ENCODE data around the gene CAMK4. TPM values are rescaled to one million over a fixed set of nuclear protein-coding genes. Genes with fewer than 3 reads are reported as not detected.

Gene CAMK4
- total RNA-seq, 1 experiment from 2014 or later = 10.2 TPM

DNA sequence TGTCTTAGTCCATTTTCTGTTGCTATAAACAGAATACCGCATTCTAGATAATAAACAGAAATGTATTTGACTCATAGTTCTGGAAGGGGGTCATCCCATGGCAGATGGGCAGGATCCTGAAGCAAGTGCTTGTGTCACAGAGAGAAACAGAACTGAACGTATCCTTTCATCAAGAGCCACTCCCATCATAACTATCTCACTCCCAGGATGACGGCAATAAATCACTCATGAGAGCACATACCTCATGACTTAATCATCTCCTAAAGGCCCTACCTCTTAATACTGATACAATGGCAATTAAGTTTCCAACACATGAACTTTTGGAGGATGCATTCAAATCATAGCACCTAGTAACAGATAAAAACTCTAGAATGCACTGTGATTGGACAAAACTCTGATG lies 142.9 kb downstream of the CAMK4 start:
- peaks cover 14 to 19% of the 10 kb centered on the region in 2 experiments for H3K4me1 ChIP-seq (ENCODE audit: control insufficient read depth in 1 of 2, insufficient read depth in 2 of 2, low read length in 2 of 2)
- no peak overlapping the region for H2AFZ ChIP-seq (ENCODE audit: low read depth, low read length, poor library complexity, severe bottlenecking)
- H3K9me3 ChIP-seq (ENCODE audit: control insufficient read depth in 1 of 2, insufficient read depth in 1 of 2, low read depth in 1 of 2, low read length in 2 of 2) = no peaks in the 10 kb centered on the region
- peak overlapping the region; percentile 56 for H3K4me2 ChIP-seq (ENCODE audit: low read length)
- H4K20me1 ChIP-seq (ENCODE audit: insufficient read depth) = no peaks in the 10 kb centered on the region
- H3K36me3 ChIP-seq (ENCODE audit: control insufficient read depth in 1 of 2, insufficient read depth in 2 of 2, low read length in 2 of 2) = no peaks in the 10 kb centered on the region
- H3K9ac ChIP-seq (ENCODE audit: low read length) = no peak overlapping the region
- H3K79me2 ChIP-seq (ENCODE audit: insufficient read depth, low read length) = no peaks in the 10 kb centered on the region
- H3K9me2 ChIP-seq (ENCODE audit: insufficient read depth) = no peaks in the 10 kb centered on the region; the same call in 1 of the 2 replicates
- POLR2A ChIA-PET = no interaction called here
- RAD21 ChIA-PET (ENCODE audit: low non-redundant PET in 1 of 2, low total read pairs in 2 of 2, uncharacterized antibody in 2 of 2, unreplicated experiment in 2 of 2) = no interaction called here
- intact Hi-C loops (cut with micrococcal nuclease) = no loop called here
- no peak overlapping the region for H3K4me3 ChIP-seq (replicated peaks in 1 of 2; ENCODE audit: low read depth in 1 of 2, low read length in 2 of 2)
- TF ChIP-seq, protein P1, sequence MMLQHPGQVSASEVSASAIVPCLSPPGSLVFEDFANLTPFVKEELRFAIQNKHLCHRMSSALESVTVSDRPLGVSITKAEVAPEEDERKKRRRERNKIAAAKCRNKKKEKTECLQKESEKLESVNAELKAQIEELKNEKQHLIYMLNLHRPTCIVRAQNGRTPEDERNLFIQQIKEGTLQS (IDR thresholded peaks at IDR 0.05) = no peak
- TF ChIP-seq SIN3A (IDR thresholded peaks at IDR 0.05; ENCODE audit: low read depth) = 0 out of 2 replicates have a peak, but pooled peaks have one; percentile 41
- TF ChIP-seq SP1 (IDR thresholded peaks at IDR 0.05; ENCODE audit: low read depth) = peak; percentile 41; the same call in 1 of the 2 replicates
- TF ChIP-seq TCF7L2 (IDR thresholded peaks at IDR 0.05; ENCODE audit: borderline replicate concordance, extremely low read depth, insufficient read depth, insufficient read length) = peak; percentile 46
- peak; percentile 69 for TF ChIP-seq JUND (IDR thresholded peaks at IDR 0.05)
- peak; percentile 70 for TF ChIP-seq FOSL1 (IDR thresholded peaks at IDR 0.05; ENCODE audit: low read depth)
- ATAC-seq = peak; percentile 95
- no TSS peak for BruUV-seq (replicated peaks)
- CTCF ChIA-PET = no interaction called here
- DNase-seq (ENCODE audit: low read depth, low spot score) = peak; percentile 85
- H3K27me3 ChIP-seq (ENCODE audit: insufficient read depth, low read length) = no peaks in the 10 kb centered on the region
- H3K27ac ChIP-seq (ENCODE audit: low read depth, low read length) = peak overlapping the region; percentile 27; the same call in 1 of the 2 replicates

DNA sequence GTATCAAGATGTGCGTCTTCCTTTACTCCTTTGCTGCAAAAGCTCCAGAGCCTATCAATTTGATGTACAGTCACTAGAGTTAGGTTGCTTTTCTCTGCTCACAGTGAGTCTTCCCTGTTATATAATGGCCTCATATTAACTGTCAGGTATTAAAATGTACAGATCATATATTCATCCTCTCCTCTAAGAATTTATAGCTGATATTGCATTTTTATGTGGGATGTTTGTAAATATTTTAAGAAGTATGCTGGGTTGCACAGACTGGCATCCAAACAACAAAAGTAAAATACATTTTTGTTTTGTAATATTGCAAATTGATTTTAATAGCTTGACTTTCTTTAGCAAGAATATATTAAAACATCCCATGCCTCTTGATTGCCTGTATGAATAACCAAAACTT lies 148.6 kb downstream of the CAMK4 start:
- no peaks in the 10 kb centered on the region for H3K27me3 ChIP-seq (ENCODE audit: insufficient read depth, low read length)
- ChIA-PET CTCF (no interaction called here), POLR2A (no interaction called here), RAD21 (ENCODE audit: low non-redundant PET in 1 of 2, low total read pairs in 2 of 2, uncharacterized antibody in 2 of 2, unreplicated experiment in 2 of 2) (no interaction called here)
- no peaks in the 10 kb centered on the region for H4K20me1 ChIP-seq (ENCODE audit: insufficient read depth)
- no peak for ATAC-seq
- no peak overlapping the region for H3K9ac ChIP-seq (ENCODE audit: low read length)
- TF ChIP-seq, protein P2, sequence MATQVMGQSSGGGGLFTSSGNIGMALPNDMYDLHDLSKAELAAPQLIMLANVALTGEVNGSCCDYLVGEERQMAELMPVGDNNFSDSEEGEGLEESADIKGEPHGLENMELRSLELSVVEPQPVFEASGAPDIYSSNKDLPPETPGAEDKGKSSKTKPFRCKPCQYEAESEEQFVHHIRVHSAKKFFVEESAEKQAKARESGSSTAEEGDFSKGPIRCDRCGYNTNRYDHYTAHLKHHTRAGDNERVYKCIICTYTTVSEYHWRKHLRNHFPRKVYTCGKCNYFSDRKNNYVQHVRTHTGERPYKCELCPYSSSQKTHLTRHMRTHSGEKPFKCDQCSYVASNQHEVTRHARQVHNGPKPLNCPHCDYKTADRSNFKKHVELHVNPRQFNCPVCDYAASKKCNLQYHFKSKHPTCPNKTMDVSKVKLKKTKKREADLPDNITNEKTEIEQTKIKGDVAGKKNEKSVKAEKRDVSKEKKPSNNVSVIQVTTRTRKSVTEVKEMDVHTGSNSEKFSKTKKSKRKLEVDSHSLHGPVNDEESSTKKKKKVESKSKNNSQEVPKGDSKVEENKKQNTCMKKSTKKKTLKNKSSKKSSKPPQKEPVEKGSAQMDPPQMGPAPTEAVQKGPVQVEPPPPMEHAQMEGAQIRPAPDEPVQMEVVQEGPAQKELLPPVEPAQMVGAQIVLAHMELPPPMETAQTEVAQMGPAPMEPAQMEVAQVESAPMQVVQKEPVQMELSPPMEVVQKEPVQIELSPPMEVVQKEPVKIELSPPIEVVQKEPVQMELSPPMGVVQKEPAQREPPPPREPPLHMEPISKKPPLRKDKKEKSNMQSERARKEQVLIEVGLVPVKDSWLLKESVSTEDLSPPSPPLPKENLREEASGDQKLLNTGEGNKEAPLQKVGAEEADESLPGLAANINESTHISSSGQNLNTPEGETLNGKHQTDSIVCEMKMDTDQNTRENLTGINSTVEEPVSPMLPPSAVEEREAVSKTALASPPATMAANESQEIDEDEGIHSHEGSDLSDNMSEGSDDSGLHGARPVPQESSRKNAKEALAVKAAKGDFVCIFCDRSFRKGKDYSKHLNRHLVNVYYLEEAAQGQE (IDR thresholded peaks at IDR 0.05; ENCODE audit: low read depth) = no peak
- TF ChIP-seq EZH2 (IDR thresholded peaks at IDR 0.05) = no peak
- H3K36me3 ChIP-seq (ENCODE audit: control insufficient read depth in 1 of 2, insufficient read depth in 2 of 2, low read length in 2 of 2) = no peaks in the 10 kb centered on the region
- intact Hi-C loops (cut with micrococcal nuclease) = no loop called here
- no peaks in the 10 kb centered on the region for H3K79me2 ChIP-seq (ENCODE audit: insufficient read depth, low read length)
- no peaks in the 10 kb centered on the region; the same call in 1 of the 2 replicates for H3K9me2 ChIP-seq (ENCODE audit: insufficient read depth)
- H3K4me3 ChIP-seq (replicated peaks in 1 of 2; ENCODE audit: low read depth in 1 of 2, low read length in 2 of 2) = no peak overlapping the region
- no peak for DNase-seq (ENCODE audit: low read depth, low spot score)
- H3K4me1 ChIP-seq (ENCODE audit: control insufficient read depth in 1 of 2, insufficient read depth in 2 of 2, low read length in 2 of 2) = peaks cover under 1 to 4% of the 10 kb centered on the region in 2 experiments; a peak in 2 of 4 replicates
- BruUV-seq (replicated peaks) = no TSS peak
- no peak overlapping the region for H3K4me2 ChIP-seq (ENCODE audit: low read length)
- H3K9me3 ChIP-seq (ENCODE audit: control insufficient read depth in 1 of 2, insufficient read depth in 1 of 2, low read depth in 1 of 2, low read length in 2 of 2) = no peaks in the 10 kb centered on the region
- no peak overlapping the region for H2AFZ ChIP-seq (ENCODE audit: low read depth, low read length, poor library complexity, severe bottlenecking)
- no peak overlapping the region for H3K27ac ChIP-seq (ENCODE audit: low read depth, low read length)

Data from HCT116 (cell line).